ENCODE results near the gene C1QC.
A peak's percentile ranks its signal among the peaks of the same experiment; 100 is the strongest.

The C1QC gene

GRCh38 chr1:22643381-22643780 lies at the start of gene C1QC:
Gene C1QC, plus strand, starts transcription at chr1:22643633. Its CDS starts 391 bp downstream, at chr1:22644024.
- peak in 1 of 2 donors; percentile 34 for DNase-seq

GRCh38 chr1:22594396-22594795 lies 49.0 kb upstream of the C1QC start:
- no peak for DNase-seq

- no peak for DNase-seq
These were observed 48.3 kb upstream of the C1QC start for GRCh38 chr1:22595108-22595507.

GRCh38 chr1:22597301-22597965 lies 46.0 kb upstream of the C1QC start:
- DNase-seq = no peak

GRCh38 chr1:22597996-22598395 lies 45.4 kb upstream of the C1QC start:
- no peak for DNase-seq

GRCh38 chr1:22598736-22599135 lies 44.7 kb upstream of the C1QC start:
- no peak for DNase-seq

- DNase-seq = no peak
These were observed 43.2 kb upstream of the C1QC start for GRCh38 chr1:22600071-22600816.

- no peak for DNase-seq
These were observed 42.4 kb upstream of the C1QC start for GRCh38 chr1:22600817-22601605.

- no peak for DNase-seq
These were observed 41.8 kb upstream of the C1QC start for GRCh38 chr1:22601610-22602009.

- DNase-seq = no peak
These were observed 41.2 kb upstream of the C1QC start for GRCh38 chr1:22602060-22602740.

- no peak for DNase-seq
These were observed 37.3 kb upstream of the C1QC start for GRCh38 chr1:22606161-22606560.

- no peak for DNase-seq
These were observed 36.3 kb upstream of the C1QC start for GRCh38 chr1:22607154-22607553.

- no peak for DNase-seq
These were observed 35.1 kb upstream of the C1QC start for GRCh38 chr1:22608361-22608760.

GRCh38 chr1:22609291-22609690 lies 34.1 kb upstream of the C1QC start:
- DNase-seq = no peak

GRCh38 chr1:22611530-22611947 lies 31.9 kb upstream of the C1QC start:
- DNase-seq = no peak

- DNase-seq = no peak
These were observed 30.5 kb upstream of the C1QC start for GRCh38 chr1:22612671-22613571.

- no peak for DNase-seq
These were observed 29.9 kb upstream of the C1QC start for GRCh38 chr1:22613572-22613918.

GRCh38 chr1:22613951-22614350 lies 29.5 kb upstream of the C1QC start:
- DNase-seq = no peak

- DNase-seq = no peak
These were observed 27.5 kb upstream of the C1QC start for GRCh38 chr1:22615886-22616285.

GRCh38 chr1:22616571-22616970 lies 26.9 kb upstream of the C1QC start:
- no peak for DNase-seq

- no peak for DNase-seq
These were observed 25.4 kb upstream of the C1QC start for GRCh38 chr1:22618056-22618455.

- DNase-seq = no peak
These were observed 24.2 kb upstream of the C1QC start for GRCh38 chr1:22619252-22619651.

Data from hippocampal formation (tissue), 2 donors.